ENCODE data around the gene PLSCR2.
"Not testable (repeated sequence)": the region's sequence is repeated elsewhere in the genome, so short reads cannot be mapped to it uniquely, and the experiment has no call there.

The PLSCR2 gene

DNA sequence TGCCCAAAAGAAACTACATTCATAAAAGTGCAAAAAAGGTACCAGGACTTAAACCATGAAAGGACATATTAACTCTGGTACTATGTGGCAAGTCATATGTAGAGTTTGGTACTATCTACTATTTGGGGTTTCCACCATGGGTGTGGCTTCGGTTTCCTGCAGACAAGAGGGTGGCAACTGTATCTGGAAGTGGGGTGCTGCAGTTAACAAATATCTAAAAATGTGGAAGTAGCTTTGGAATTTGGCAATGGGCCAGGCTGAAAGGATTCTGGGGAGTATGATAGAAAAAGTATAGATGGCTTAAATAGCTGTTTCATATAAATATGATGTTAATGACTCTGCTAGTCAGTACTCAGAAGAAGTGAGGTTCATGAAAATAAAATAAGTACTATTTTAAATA is 44.0 kb downstream of the PLSCR2 start:
- CTCF ChIA-PET: no interaction called here
- DNase-seq (ENCODE audit: extremely low spot score): no peak
- TF ChIP-seq, protein P1, sequence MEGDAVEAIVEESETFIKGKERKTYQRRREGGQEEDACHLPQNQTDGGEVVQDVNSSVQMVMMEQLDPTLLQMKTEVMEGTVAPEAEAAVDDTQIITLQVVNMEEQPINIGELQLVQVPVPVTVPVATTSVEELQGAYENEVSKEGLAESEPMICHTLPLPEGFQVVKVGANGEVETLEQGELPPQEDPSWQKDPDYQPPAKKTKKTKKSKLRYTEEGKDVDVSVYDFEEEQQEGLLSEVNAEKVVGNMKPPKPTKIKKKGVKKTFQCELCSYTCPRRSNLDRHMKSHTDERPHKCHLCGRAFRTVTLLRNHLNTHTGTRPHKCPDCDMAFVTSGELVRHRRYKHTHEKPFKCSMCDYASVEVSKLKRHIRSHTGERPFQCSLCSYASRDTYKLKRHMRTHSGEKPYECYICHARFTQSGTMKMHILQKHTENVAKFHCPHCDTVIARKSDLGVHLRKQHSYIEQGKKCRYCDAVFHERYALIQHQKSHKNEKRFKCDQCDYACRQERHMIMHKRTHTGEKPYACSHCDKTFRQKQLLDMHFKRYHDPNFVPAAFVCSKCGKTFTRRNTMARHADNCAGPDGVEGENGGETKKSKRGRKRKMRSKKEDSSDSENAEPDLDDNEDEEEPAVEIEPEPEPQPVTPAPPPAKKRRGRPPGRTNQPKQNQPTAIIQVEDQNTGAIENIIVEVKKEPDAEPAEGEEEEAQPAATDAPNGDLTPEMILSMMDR (IDR thresholded peaks at IDR 0.05; ENCODE audit: control extremely low read depth, extremely low read depth, low read depth, missing control alignments): no peak
- POLR2A ChIA-PET: no interaction called here

DNA sequence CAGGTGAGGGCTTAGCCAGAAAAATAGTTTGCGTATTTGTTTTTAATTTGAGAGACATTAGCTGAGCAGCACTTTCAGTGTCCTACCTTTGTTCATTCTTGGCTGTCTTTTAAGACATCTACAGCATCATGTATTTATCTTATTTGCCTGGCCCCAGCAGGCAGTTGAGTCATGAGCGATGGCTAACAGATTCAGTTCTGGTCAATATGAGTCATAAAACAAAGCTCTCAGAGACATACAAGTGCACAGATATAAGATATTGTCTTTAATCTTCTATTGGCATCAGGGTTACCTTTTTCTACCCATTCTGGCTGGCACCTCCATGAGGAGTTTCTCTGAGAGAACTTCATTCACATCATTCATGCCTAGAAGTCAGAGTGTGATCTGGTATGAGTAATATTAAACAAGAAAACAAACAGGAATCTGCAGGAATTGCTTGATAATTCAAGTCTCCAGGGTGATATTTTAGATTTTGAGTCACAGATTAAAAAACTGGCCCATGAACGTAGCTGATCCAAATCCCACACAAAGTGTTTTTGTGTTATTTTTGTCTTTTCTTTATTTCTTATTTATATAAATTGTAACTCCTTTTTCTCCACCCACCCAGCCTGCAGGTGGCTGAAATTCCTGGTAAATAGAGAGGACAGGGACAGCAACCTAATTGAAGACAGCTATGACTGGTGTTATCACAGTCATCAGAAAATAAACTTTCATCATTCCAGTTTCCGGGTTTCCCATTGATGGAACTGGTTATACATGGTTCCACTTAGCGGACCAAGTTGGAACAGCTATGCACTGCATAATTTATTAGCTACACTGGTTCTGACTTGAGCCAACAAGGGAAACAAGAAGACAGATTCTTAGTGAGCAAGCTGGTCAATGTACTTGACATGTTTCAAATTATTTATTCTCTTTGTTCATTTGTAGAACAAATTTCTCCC is 47.3 kb downstream of the PLSCR2 start:
- DNase-seq (ENCODE audit: extremely low spot score): no peak
- TF ChIP-seq, protein P1 (IDR thresholded peaks at IDR 0.05; ENCODE audit: control extremely low read depth, extremely low read depth, low read depth, missing control alignments): no peak
- POLR2A ChIA-PET: no interaction called here
- CTCF ChIA-PET: no interaction called here

DNA sequence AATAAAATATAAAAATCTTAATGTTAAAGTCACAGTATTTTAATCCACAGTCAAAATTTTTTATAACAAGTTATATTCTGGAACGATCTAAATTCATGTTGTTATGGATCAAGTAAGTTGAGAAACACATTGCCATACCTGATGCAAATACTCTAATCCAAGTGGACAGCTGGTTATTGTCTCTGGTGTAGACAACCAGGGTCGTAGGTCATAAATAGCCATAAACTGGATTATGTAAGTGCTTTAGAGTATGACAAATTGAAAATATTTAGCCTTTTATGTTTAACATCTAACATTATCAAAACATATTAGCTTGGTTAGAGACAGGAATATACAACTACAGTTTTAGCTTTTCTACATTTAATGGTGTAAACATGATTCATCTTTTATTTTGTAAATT is 53.0 kb downstream of the PLSCR2 start:
- ChIA-PET POLR2A (no interaction called here), CTCF (no interaction called here)
- TF ChIP-seq, protein P1 (IDR thresholded peaks at IDR 0.05; ENCODE audit: control extremely low read depth, extremely low read depth, low read depth, missing control alignments): no peak
- DNase-seq (ENCODE audit: extremely low spot score): no peak

DNA sequence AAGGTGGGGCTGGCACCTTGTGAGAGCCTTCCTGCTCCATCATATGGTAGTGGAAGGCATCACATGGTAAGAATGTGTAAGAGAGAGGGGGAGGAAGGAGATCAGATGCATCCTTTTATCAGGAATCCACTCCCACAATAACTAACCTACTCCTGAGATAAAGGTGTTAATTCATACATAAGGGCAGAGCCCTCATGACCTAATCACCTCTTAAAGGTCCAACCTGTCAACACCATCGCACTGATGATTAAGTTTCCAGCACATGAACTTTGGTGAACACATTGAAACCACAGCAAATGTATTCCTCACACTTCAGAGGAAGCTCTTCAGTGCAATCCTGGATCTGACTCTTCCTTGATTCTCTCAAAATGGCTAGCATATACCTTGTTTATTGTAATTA is 55.4 kb downstream of the PLSCR2 start:
- no peak for DNase-seq (ENCODE audit: extremely low spot score)
- POLR2A ChIA-PET: no interaction called here
- TF ChIP-seq, protein P1 (IDR thresholded peaks at IDR 0.05; ENCODE audit: control extremely low read depth, extremely low read depth, low read depth, missing control alignments): no peak
- CTCF ChIA-PET: no interaction called here

DNA sequence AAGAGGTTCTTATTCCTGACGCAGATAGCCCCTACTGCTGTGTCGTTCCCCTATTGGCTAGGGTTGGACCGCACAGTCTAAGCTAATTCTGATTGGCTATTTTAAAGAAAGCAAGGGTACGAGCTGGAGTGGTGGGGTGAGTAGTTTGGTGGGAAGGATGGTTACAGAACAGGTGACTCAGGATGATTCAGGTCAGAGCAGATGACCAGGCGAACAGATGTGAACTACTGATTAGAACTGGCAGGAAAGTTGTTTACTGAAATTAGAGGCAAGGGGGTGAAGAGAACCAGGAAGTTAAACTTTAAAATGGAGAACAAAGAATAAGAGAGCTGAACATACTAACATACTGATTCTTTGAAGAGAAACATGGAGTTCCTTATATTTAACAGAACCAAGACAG is 56.6 kb downstream of the PLSCR2 start:
- CTCF ChIA-PET: interaction anchor here (1.9 kb wide), 1 partner anchor 11 kb away, joined by 6 read pairs; no protein-coding TSS in a partner anchor
- POLR2A ChIA-PET; DNase-seq (ENCODE audit: extremely low spot score): not testable (repeated sequence)

DNA sequence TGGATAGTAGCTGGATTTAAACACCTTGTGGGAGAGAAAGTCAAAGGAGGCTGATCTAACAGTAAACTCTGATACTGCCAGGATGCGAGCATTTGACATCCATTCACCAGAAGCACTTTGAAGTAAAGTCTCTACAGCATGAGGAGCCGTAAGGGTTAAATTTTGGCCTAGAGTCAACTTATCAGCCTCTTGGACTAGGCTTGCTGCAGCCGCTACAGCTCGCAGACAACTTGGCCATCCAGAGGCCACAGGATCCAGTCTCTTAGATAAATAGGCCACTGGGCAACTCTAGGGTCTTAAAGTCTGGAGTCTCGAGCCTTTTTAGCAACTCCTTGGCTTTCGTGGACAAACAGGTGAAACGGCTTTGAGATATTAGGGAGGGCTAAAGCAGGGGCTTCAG is 61.4 kb downstream of the PLSCR2 start:
- DNase-seq (ENCODE audit: extremely low spot score): no peak
- ChIA-PET POLR2A (no interaction called here), CTCF (no interaction called here)
- TF ChIP-seq, protein P1 (IDR thresholded peaks at IDR 0.05; ENCODE audit: control extremely low read depth, extremely low read depth, low read depth, missing control alignments): no peak

DNA sequence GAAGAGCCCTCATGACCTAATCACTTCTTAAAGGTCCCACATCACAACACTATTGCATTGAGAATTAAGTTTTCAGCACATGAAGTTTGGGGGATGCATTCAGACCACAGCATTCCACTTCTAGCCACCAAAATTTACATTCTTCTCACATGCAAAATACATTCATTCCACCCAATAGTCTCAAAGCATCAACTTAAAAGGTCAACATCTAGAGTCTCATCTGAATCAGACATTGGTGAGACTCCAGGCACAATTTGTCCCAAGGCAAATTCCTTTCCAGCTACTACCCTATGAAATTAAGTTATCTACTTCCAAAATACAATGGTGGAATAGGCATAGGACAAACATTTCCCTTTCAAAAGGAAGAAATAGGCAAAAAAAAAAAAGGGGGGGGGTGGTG is 64.9 kb downstream of the PLSCR2 start:
- POLR2A ChIA-PET: no interaction called here
- CTCF ChIA-PET: no interaction called here
- no peak for DNase-seq (ENCODE audit: extremely low spot score)

More for the DNA sequence above, 64.9 kb downstream of the PLSCR2 start:
- TF ChIP-seq, protein P1 (IDR thresholded peaks at IDR 0.05; ENCODE audit: control extremely low read depth, extremely low read depth, low read depth, missing control alignments): no peak

All from GM10248 (cell line).